ENCODE measurements around the gene CDC42EP2. TPM values are rescaled to one million over a fixed set of nuclear protein-coding genes. Genes with fewer than 3 reads are reported as not detected.

The CDC42EP2 gene
- total RNA-seq, 2 experiments from 2014 or later, result 0.96 TPM; not detected in 1

DNA sequence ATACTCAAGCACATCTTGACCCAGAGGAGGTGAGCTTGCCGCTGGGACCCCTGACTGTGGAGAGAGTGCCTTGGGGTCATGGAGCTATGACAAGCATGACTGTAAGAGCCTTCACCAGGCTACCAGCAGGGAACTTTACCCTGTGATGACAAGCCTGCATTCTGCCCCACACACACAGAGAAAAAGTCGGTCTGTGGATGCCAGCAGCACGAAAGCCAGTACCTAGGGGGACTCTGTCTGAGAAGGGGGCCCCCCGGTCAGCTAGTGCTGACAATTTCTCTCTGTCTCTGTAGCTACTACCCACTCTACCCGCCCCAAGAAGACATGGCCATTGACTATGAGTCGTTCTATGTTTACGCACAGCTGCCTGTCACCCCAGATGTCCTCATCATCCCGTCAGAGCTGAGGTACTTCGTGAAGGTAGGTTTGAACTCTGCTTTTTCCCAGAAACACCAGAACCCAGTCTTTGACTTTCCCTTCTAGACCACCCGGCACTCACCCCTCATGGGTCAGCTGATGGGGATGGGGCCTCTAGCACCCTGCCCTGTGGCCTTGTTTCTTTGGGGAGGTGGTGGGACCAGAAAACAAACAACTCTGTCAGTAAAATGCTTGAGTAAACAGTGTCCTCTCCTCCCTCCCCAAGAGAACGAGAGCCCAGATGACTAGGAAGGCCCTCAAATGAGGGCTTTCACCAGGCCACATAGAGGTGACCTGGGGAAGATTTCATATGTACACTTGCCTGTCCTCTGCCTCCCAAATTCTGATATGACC is 18.9 kb upstream of the CDC42EP2 start:
- intact Hi-C loops (cut with DNase I, micrococcal nuclease), result loop anchor here in 1 of 2 experiments (5.0 kb wide), 1 partner anchor 143 kb away; no protein-coding TSS in a partner anchor

DNA sequence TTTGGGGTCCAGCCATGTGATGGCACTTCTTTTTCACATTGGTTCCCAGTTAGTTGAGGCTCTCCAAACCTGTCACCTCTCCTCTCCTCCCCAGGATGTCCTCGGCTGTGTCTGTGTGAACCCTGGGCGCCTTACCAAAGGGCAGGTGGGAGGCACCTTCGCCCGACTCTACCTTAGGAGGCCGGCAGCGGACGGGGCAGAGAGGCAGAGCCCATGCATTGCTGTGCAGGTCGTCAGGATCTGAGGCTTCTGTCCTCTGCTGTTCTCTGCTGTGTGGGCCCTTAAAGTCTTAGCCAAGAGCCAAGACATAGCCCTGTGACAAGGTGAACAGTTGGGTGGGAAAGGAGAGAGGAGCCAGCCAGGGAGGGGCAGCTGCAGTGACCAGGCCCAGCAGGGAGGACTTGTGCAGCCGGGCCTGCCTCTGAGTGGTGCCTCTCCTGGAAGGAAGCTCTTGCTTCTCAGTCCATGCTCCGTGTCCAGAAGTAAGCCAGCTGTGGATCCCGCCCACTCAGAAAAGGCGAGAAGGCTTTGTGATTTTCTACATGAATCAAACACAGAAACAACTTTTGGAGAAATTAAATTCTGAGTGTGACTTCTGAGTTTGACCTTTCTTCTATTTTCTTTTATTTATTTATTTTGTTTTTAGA is 17.5 kb upstream of the CDC42EP2 start:
- no peaks in the 10 kb centered on the region for H3K9me3 ChIP-seq (ENCODE audit: control insufficient read depth in 1 of 2, insufficient read depth in 1 of 2, low read length in 2 of 2)
- peaks cover 49% of the 10 kb centered on the region for H3K36me3 ChIP-seq (ENCODE audit: insufficient read depth, low read length)
- no peak overlapping the region for H3K27ac ChIP-seq (ENCODE audit: low read depth in 1 of 2, low read length in 2 of 2)
- no peak for ATAC-seq (ENCODE audit: poor library complexity)
- ChIA-PET CTCF (no interaction called here), POLR2A (no interaction called here)
- Mint-ChIP-seq H3K27me3 (no peaks in the 10 kb centered on the region), H3K4me1 (ENCODE audit: low read depth) (no peaks in the 10 kb centered on the region), H3K27ac (no peak overlapping the region), H3K36me3 (ENCODE audit: low read depth) (peaks cover 44% of the 10 kb centered on the region), H3K9me3 (no peaks in the 10 kb centered on the region), H3K4me3 (no peak overlapping the region)
- H3K4me3 ChIP-seq (ENCODE audit: low read length), result no peak overlapping the region
- intact Hi-C loops (cut with DNase I, micrococcal nuclease), result loop anchor here in 1 of 2 experiments (5.0 kb wide), 1 partner anchor 145 kb away; no protein-coding TSS in a partner anchor
- H3K27me3 ChIP-seq (ENCODE audit: control insufficient read depth in 1 of 2, insufficient read depth in 2 of 2, low read length in 2 of 2), result no peaks in the 10 kb centered on the region
- TF ChIP-seq, protein P1, sequence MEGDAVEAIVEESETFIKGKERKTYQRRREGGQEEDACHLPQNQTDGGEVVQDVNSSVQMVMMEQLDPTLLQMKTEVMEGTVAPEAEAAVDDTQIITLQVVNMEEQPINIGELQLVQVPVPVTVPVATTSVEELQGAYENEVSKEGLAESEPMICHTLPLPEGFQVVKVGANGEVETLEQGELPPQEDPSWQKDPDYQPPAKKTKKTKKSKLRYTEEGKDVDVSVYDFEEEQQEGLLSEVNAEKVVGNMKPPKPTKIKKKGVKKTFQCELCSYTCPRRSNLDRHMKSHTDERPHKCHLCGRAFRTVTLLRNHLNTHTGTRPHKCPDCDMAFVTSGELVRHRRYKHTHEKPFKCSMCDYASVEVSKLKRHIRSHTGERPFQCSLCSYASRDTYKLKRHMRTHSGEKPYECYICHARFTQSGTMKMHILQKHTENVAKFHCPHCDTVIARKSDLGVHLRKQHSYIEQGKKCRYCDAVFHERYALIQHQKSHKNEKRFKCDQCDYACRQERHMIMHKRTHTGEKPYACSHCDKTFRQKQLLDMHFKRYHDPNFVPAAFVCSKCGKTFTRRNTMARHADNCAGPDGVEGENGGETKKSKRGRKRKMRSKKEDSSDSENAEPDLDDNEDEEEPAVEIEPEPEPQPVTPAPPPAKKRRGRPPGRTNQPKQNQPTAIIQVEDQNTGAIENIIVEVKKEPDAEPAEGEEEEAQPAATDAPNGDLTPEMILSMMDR (IDR thresholded peaks at IDR 0.05), result no peak
- DNase-seq, result no peak
- H3K4me1 ChIP-seq (ENCODE audit: insufficient read depth, low read length), result no peaks in the 10 kb centered on the region

More for the DNA sequence above, 18.9 kb upstream of the CDC42EP2 start:
- Histone ChIP-seq H3K4me3 (ENCODE audit: low read length) (no peak overlapping the region), H3K4me1 (ENCODE audit: insufficient read depth, low read length) (no peaks in the 10 kb centered on the region), H3K27ac (ENCODE audit: low read depth in 1 of 2, low read length in 2 of 2) (no peak overlapping the region), H3K36me3 (ENCODE audit: insufficient read depth, low read length) (peaks cover 58% of the 10 kb centered on the region), H3K27me3 (ENCODE audit: control insufficient read depth in 1 of 2, insufficient read depth in 2 of 2, low read length in 2 of 2) (no peaks in the 10 kb centered on the region), H3K9me3 (ENCODE audit: control insufficient read depth in 1 of 2, insufficient read depth in 1 of 2, low read length in 2 of 2) (no peaks in the 10 kb centered on the region)
- TF ChIP-seq, protein P1 (IDR thresholded peaks at IDR 0.05), result no peak
- no peak for DNase-seq
- no peak for ATAC-seq (ENCODE audit: poor library complexity)
- Mint-ChIP-seq H3K4me1 (ENCODE audit: low read depth) (no peaks in the 10 kb centered on the region), H3K9me3 (no peaks in the 10 kb centered on the region), H3K27ac (no peak overlapping the region), H3K27me3 (no peaks in the 10 kb centered on the region), H3K4me3 (no peak overlapping the region), H3K36me3 (ENCODE audit: low read depth) (peaks cover 57% of the 10 kb centered on the region)
- CTCF ChIA-PET, result interaction anchor here (1.0 kb wide), 1 partner anchor 19 kb away, joined by 3 read pairs; no protein-coding TSS in a partner anchor
- POLR2A ChIA-PET, result no interaction called here

DNA sequence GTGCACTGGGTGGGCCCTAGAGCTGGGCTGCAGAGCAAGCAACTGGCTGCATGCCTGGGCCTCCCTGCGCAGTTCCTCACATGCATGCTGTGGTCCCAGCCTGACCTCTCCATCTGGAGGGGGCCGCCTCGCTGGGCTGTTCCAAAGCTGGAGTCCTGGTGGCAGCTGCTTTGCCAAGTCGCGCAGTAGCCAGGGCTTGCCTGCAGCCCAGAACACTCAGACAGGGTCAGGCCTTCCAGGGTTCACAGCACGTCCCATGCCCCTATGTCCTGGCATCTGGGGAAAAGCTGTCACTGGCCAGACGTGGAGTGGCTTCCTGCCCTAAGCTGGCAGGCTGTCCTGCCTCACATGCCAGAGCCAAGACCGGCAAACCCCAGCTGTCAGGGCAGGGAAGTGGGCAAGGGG is 16.5 kb upstream of the CDC42EP2 start:
- no peaks in the 10 kb centered on the region for H3K27me3 ChIP-seq (ENCODE audit: control insufficient read depth in 1 of 2, insufficient read depth in 2 of 2, low read length in 2 of 2)
- Mint-ChIP-seq H3K4me3 (no peak overlapping the region), H3K27ac (no peak overlapping the region), H3K36me3 (ENCODE audit: low read depth) (peaks cover 35% of the 10 kb centered on the region), H3K4me1 (ENCODE audit: low read depth) (no peaks in the 10 kb centered on the region), H3K27me3 (no peaks in the 10 kb centered on the region), H3K9me3 (no peaks in the 10 kb centered on the region)
- intact Hi-C loops (cut with DNase I, micrococcal nuclease), result loop anchor here in 1 of 2 experiments (5.0 kb wide), 1 partner anchor 146 kb away; no protein-coding TSS in a partner anchor
- ATAC-seq (ENCODE audit: poor library complexity) (no peak), DNase-seq (no peak)
- TF ChIP-seq, protein P1 (IDR thresholded peaks at IDR 0.05), result no peak
- ChIA-PET CTCF (no interaction called here), POLR2A (interaction anchor here (0.5 kb wide), 1 partner anchor 23 kb away, joined by 3 read pairs; no protein-coding TSS in a partner anchor)
- no peak overlapping the region for H3K27ac ChIP-seq (ENCODE audit: low read depth in 1 of 2, low read length in 2 of 2)
- no peak overlapping the region for H3K4me3 ChIP-seq (ENCODE audit: low read length)
- H3K36me3 ChIP-seq (ENCODE audit: insufficient read depth, low read length), result peaks cover 41% of the 10 kb centered on the region
- H3K9me3 ChIP-seq (ENCODE audit: control insufficient read depth in 1 of 2, insufficient read depth in 1 of 2, low read length in 2 of 2), result no peaks in the 10 kb centered on the region
- H3K4me1 ChIP-seq (ENCODE audit: insufficient read depth, low read length), result no peaks in the 10 kb centered on the region

Data from CD4-positive, alpha-beta T cell (primary cell).